Hepatocyte (in vitro differentiated cells): ENCODE measurements around the gene DKK1.

Experiments
- EZH2 ChIP-seq: fragments of 200-600 bp; sonication (generic); IDR thresholded peaks from 2 replicates; pipeline ENCODE4 v1.6.1; 2016; ENCODE audit warnings: antibody characterized with exemption, mild to moderate bottlenecking, borderline replicate concordance
- TF ChIP-seq, protein P1 (sequence below): fragments of 200-600 bp; sonication (generic); IDR thresholded peaks from 2 replicates; pipeline ENCODE4 v1.5.1; 2016; ENCODE audit warnings: antibody characterized with exemption, mild to moderate bottlenecking; ENCODE audit not compliant: poor library complexity

GRCh38 chr10:52359441-52359840 lies 45.4 kb downstream of the DKK1 start:
- TF ChIP-seq, protein P1, sequence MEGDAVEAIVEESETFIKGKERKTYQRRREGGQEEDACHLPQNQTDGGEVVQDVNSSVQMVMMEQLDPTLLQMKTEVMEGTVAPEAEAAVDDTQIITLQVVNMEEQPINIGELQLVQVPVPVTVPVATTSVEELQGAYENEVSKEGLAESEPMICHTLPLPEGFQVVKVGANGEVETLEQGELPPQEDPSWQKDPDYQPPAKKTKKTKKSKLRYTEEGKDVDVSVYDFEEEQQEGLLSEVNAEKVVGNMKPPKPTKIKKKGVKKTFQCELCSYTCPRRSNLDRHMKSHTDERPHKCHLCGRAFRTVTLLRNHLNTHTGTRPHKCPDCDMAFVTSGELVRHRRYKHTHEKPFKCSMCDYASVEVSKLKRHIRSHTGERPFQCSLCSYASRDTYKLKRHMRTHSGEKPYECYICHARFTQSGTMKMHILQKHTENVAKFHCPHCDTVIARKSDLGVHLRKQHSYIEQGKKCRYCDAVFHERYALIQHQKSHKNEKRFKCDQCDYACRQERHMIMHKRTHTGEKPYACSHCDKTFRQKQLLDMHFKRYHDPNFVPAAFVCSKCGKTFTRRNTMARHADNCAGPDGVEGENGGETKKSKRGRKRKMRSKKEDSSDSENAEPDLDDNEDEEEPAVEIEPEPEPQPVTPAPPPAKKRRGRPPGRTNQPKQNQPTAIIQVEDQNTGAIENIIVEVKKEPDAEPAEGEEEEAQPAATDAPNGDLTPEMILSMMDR: no peak
- TF ChIP-seq EZH2: no peak
